NCI-H1105 treated with DMSO at 0.1 percent for 48 hours (cell line): ENCODE measurements around the gene EPB41L2.
"Not testable (repeated sequence)": the region's sequence is repeated elsewhere in the genome, so short reads cannot be mapped to it uniquely, and the experiment has no call there.

Experiments used
- DNase-seq: peaks from one replicate; lab custom pipeline; 2025; lab: John Stamatoyannopoulos, UW

Gene EPB41L2

GRCh38 chr6:131036143-131036542 lies 26.9 kb downstream of the EPB41L2 start:
- DNase-seq, result no peak

DNA sequence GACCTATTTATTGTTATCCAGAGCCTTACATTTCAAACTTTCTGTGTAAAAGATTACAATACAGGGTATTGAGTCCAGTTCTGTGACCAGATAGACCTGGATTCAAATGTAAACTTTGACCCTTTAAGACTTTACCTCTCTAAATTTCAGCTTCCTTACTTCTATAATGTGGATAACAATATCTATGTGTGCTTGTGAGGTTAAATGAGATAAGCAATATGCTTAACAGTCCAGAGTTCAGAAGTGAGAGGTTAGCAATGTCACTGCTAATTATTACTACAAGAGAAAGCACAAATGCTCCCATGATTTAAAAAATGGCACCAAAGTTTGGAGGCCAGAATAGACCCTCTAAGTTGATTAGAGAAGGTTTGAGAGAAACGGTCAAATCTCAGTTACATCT lies 27.5 kb downstream of the EPB41L2 start:
- no peak for DNase-seq

GRCh38 chr6:131033631-131034030 lies 29.4 kb downstream of the EPB41L2 start:
- DNase-seq, result no peak

- DNase-seq, result no peak
Observed at GRCh38 chr6:131029626-131030297, 33.3 kb downstream of the EPB41L2 start.

GRCh38 chr6:131027326-131027725 lies 35.7 kb downstream of the EPB41L2 start:
- DNase-seq, result no peak

- no peak for DNase-seq
Observed at GRCh38 chr6:131026243-131026642, 36.8 kb downstream of the EPB41L2 start.

DNA sequence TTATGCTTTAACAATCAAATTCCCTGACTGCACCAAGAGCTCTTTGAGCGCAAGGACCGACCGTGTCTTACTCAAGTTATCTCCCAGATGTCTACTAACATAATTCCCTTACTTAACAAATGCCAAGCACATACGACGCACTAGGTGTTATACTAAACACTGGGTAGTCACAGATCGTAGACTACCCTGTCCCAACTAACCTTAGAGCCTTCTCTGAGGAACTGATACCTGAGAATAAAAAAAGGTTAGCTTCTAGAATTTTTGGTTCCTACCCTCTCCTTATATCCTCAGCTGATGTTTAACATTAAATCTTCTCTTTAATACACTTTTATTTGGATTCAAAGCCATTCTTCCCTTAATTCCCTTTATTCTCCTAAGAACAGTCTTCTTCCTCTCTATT lies 38.5 kb downstream of the EPB41L2 start:
- DNase-seq, result no peak

DNA sequence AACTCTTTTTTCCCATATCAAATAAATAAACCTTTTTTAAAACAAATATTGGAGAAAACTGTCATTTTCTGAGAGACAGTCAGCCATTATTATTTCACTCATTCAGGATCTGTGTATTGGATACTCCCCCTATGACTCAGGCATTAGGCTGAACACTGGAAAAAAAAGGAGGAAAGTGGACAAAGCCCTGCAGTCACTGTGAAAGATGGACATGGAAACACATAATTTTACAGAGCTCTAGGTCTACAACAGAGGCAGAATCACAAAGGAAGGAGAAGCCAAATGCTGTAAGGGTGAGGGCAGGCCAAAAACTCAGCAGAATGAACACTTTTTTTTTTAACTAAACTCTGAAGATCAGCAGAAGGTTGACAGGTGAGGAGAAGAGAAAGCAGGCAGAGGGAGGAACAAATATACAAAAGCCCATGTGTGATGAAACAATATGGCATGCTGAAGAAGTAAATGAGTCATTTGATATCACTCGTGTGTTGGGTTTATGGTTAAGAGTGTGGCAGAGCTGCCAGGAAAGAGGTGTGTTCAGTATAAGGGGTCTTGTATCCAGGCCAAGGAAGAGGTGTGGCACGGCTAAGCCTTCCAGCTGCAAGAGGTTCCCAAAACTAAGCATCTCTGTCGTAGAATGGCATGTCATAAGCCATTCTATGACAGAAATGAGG lies 39.1 kb downstream of the EPB41L2 start:
- no peak for DNase-seq

DNA sequence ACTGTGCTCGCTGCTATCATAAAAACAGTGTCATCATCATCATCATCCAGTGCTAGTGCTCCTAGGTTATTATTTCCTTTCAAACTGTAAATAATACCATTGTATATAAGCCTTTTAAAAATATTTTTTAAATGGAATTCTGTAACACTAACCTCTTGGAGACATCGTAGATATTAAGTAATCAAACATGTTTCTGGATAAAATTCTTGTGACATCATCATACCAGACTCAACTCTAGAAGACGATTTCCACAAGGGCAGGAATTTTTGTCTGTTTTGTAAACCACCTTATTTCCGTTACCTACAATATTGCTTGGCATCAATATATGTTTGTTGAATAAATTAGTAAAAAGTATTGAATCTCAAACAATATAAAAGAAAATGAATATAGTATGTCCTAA lies 40.4 kb downstream of the EPB41L2 start:
- DNase-seq, result no peak

- no peak for DNase-seq
Observed at GRCh38 chr6:131017962-131018361, 45.1 kb downstream of the EPB41L2 start.

DNA sequence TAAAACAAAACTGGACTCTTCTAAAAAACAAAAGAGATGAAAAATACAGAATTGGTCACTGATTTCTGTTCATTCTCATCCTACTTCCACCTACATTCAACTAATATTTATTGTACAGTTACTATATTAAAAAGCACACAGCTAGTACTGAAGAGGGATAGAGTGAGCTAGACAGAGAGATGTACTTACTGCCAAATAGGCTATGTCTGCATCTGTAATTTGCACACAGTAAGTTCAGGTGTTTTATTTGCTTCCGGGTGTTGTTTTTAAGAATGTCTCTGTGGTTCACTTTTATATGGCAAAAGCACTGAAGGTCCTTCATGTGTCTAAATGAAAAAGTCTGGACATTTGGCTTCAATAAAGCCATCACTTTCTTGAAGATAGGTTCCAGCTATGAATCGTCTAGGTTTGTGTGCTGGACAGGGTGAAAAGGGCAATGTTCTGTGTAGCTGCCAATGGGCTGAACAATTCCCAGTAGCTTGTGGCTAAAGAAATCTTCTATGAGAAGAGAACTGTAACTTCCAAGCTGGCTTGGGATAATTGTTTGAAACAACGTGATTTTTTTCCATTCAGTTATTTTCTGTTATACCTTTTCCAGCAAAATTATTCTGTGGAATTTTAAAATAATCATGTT lies 47.3 kb downstream of the EPB41L2 start:
- no peak for DNase-seq

- DNase-seq, result no peak
Observed at GRCh38 chr6:131015025-131015591, 47.9 kb downstream of the EPB41L2 start.

GRCh38 chr6:131014080-131014776 lies 48.8 kb downstream of the EPB41L2 start:
- DNase-seq, result no peak

DNA sequence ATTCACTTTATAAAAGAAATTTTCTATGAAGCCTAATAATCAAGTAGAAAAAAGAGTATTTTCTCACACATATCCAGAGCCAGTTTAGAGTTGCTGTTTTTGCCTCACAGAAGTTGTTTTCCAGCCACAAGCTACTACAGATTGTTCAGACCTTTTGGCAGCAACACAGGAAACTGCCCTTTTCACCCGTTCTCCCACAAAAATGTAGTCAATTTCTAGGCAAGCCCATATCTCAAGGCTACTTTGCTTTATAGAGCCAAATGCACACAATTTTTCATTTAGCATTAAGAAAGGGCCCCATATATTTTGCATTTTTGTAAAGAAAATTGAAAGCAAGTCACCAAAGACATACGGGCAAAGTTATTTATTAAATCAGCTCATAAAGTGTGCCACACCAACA lies 49.5 kb downstream of the EPB41L2 start:
- DNase-seq, result no peak

GRCh38 chr6:131009790-131010189 lies 53.3 kb downstream of the EPB41L2 start:
- peak; percentile 46 for DNase-seq

DNA sequence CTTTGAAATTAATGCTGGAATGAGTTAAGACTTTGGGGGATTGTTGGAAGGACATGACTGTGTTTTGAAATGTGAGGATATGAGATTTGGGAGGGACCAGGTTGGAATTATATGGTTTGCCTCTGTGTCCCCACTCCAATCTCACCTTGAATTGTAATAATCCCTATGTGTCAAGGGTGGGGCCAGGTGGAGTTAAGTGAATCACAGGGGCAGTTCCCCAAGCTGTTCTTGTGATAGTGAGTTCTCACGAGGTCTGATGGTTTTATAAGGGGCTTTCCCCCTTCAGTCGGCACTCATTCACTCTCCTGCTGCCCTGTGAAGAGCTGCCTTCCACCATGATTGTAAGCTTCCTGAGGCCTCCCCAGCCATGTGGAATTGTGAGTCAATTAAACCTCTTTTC lies 54.1 kb downstream of the EPB41L2 start:
- not testable (repeated sequence) for DNase-seq

- not testable (repeated sequence) for DNase-seq
Observed at GRCh38 chr6:131007964-131008363, 55.1 kb downstream of the EPB41L2 start.

DNA sequence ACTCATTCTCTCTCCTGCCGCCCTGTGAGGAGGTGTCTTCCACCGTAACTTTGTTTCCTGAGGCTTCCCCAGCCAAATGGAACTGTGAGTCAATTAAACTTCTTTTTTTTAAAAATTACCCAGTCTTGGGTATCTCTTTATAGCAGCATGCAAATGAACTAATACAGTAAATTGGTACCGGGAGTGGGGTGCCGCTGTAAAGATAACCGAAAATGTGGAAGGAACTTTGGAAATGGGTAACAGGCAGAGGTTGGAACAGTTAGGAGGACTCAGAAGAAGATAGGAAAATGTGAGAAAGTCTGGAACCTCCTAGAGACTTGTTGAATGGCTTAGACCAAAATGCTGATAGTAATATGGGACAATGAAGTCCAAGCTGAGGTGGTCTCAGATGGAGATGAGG lies 55.8 kb downstream of the EPB41L2 start:
- no peak for DNase-seq

DNA sequence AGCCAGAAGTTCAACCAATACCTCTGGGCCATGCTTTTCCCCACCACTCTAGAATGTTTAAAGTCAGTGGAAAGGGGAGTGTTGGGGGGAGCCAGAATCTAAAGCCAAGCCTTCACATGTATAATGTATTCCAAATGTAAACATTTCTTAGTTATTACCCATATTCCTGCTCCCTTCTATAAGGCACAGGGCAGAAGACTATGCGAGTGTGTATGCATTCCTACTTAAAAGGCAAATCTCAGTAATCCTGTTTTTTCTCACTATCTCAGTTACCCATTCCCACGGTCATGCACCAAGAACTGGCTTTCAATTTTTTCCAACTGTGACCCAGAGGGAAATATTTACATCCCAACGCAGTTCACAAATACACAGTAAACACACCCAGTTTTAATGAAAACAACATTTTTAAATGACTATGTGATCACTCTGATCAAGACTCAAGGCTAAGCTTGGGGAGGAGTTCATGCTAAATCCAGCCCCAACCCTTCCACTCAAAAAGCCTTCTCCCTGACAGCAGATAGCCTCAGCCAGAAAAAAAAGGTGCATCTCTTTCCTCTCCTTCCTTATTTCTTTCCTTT lies 57.5 kb downstream of the EPB41L2 start:
- DNase-seq, result no peak

- DNase-seq, result no peak
Observed at GRCh38 chr6:131004936-131005335, 58.1 kb downstream of the EPB41L2 start.

GRCh38 chr6:131004387-131004755 lies 58.7 kb downstream of the EPB41L2 start:
- no peak for DNase-seq
